ENCODE data around the gene SIPA1L3. TPM values are rescaled to one million over a fixed set of nuclear protein-coding genes. Genes with fewer than 3 reads are reported as not detected.

The SIPA1L3 gene
- polyA plus RNA-seq, 2 of the 4 experiments (the other 2 are of a cell fraction), result 28.9 to 50.6 TPM

GRCh38 chr19:38216785-38217641 lies 310.0 kb downstream of the SIPA1L3 start:
- TF ChIP-seq TP53 (CRISPR knock-in tag; IDR thresholded peaks at IDR 0.05) (no peak), POLR2A (IDR thresholded peaks at IDR 0.05; ENCODE audit: low read length) (no peak), CEBPB (IDR thresholded peaks at IDR 0.05) (no peak), HMGXB4 (CRISPR knock-in tag; IDR thresholded peaks at IDR 0.05; ENCODE audit: borderline replicate concordance) (no peak), EHMT2 (IDR thresholded peaks at IDR 0.05; ENCODE audit: low read depth) (no peak), SREBF2 (IDR thresholded peaks at IDR 0.05) (no peak), CHD4 (IDR thresholded peaks at IDR 0.05; ENCODE audit: borderline replicate concordance) (no peak), SMC3 (IDR thresholded peaks at IDR 0.05) (no peak), ZC3H11A (IDR thresholded peaks at IDR 0.05) (no peak), MAFK (IDR thresholded peaks at IDR 0.05; ENCODE audit: partially characterized antibody) (no peak), MAZ (IDR thresholded peaks at IDR 0.05; ENCODE audit: borderline replicate concordance, low read depth, low read length) (no peak), HDAC2 (IDR thresholded peaks at IDR 0.05) (no peak)
- TF ChIP-seq, protein P1, sequence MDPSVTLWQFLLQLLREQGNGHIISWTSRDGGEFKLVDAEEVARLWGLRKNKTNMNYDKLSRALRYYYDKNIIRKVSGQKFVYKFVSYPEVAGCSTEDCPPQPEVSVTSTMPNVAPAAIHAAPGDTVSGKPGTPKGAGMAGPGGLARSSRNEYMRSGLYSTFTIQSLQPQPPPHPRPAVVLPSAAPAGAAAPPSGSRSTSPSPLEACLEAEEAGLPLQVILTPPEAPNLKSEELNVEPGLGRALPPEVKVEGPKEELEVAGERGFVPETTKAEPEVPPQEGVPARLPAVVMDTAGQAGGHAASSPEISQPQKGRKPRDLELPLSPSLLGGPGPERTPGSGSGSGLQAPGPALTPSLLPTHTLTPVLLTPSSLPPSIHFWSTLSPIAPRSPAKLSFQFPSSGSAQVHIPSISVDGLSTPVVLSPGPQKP (IDR thresholded peaks at IDR 0.05; ENCODE audit: low read depth, low read length), result no peak
- no peak for DNase-seq (ENCODE audit: low read depth in 1 of 2, low spot score in 1 of 2)
- Histone ChIP-seq H3K4me1 (peaks cover 3% of the 10 kb centered on the region; the same call in 1 of the 3 replicates), H3K4me2 (no peak overlapping the region), H3K27ac (no peak overlapping the region), H3K4me3 (no peak overlapping the region), H3K9me3 (no peaks in the 10 kb centered on the region)
- 74% methylated on average over 26 of the region's 26 CpGs for WGBS (ENCODE audit: missing lambda C conversion rate)
- no peak for FAIRE-seq
- ATAC-seq, result 0 out of 6 replicates have a peak, but pooled peaks of 1 of the 2 experiments have one; percentile 1
- ChIA-PET POLR2A (interaction anchor here (0.6 kb wide), 1 partner anchor 228 kb away, joined by 3 read pairs; no protein-coding TSS in a partner anchor), CTCF (interaction anchor here (0.5 to 4.0 kb wide), 12 partner anchors 8 to 319 kb away, joined by 3 to 20 read pairs (median 4); partner anchors contain the start of gene SIPA1L3)

GRCh38 chr19:38218204-38218603 lies 311.2 kb downstream of the SIPA1L3 start:
- H3K4me2 ChIP-seq, result no peak overlapping the region
- no peak overlapping the region for H3K4me3 ChIP-seq
- 88% methylated on average over 3 of the region's 3 CpGs for WGBS (ENCODE audit: missing lambda C conversion rate)
- no peak overlapping the region for H3K27ac ChIP-seq
- peak; percentile 28 for FAIRE-seq
- H3K9me3 ChIP-seq, result no peaks in the 10 kb centered on the region
- no peak for DNase-seq (ENCODE audit: low read depth in 1 of 2, low spot score in 1 of 2)
- CTCF ChIA-PET, result interaction anchor here (0.9 to 3.0 kb wide), 7 partner anchors 9 to 311 kb away, joined by 3 to 15 read pairs (median 4); partner anchors contain the start of gene SIPA1L3
- no peaks in the 10 kb centered on the region; the same call in 2 of the 3 replicates for H3K4me1 ChIP-seq
- no peak for ATAC-seq
- no peak for TF ChIP-seq JUNB (IDR thresholded peaks at IDR 0.05)
- TF ChIP-seq KDM1A (IDR thresholded peaks at IDR 0.05; ENCODE audit: low read depth), result peak; percentile 89; the same call in 1 of the 2 replicates
- TF ChIP-seq RCOR1 (IDR thresholded peaks at IDR 0.05; ENCODE audit: low read depth, low read length), result peak; percentile 63; the same call in 1 of the 2 replicates
- POLR2A ChIA-PET, result no interaction called here

- ATAC-seq (no peak), FAIRE-seq (no peak), DNase-seq (ENCODE audit: low read depth in 1 of 2, low spot score in 1 of 2) (no peak)
- H3K9me3 ChIP-seq, result no peaks in the 10 kb centered on the region
- POLR2A ChIA-PET, result no interaction called here
- no peak overlapping the region for H3K27ac ChIP-seq
- H3K4me1 ChIP-seq, result 0 out of 3 replicates have a peak, but pooled peaks cover 3% of the 10 kb centered on the region
- CTCF ChIA-PET, result interaction anchor here (0.9 to 4.4 kb wide), 4 partner anchors 14 to 317 kb away, joined by 3 to 23 read pairs (median 4); no protein-coding TSS in a partner anchor
- H3K4me3 ChIP-seq, result no peak overlapping the region
- H3K4me2 ChIP-seq, result no peak overlapping the region
- WGBS (ENCODE audit: missing lambda C conversion rate), result 88% methylated on average over 10 of the region's 10 CpGs
- TF ChIP-seq SMC3 (IDR thresholded peaks at IDR 0.05) (no peak), RFX5 (IDR thresholded peaks at IDR 0.05) (no peak), ESRRA (IDR thresholded peaks at IDR 0.05; ENCODE audit: borderline replicate concordance, low read length) (no peak), CBX8 (IDR thresholded peaks at IDR 0.05) (no peak), GATA3 (IDR thresholded peaks at IDR 0.05; ENCODE audit: borderline replicate concordance) (no peak), FOSB (CRISPR knock-in tag; IDR thresholded peaks at IDR 0.05) (no peak), EHMT2 (IDR thresholded peaks at IDR 0.05; ENCODE audit: low read depth) (no peak), TFCP2L1 (CRISPR knock-in tag; IDR thresholded peaks at IDR 0.05) (no peak), NR3C1 (IDR thresholded peaks at IDR 0.05) (no peak), HOXA7 (CRISPR knock-in tag; IDR thresholded peaks at IDR 0.05) (no peak), ZSCAN20 (CRISPR knock-in tag; IDR thresholded peaks at IDR 0.05) (no peak), KDM1A (IDR thresholded peaks at IDR 0.05; ENCODE audit: low read depth) (no peak)
- TF ChIP-seq, protein P2, sequence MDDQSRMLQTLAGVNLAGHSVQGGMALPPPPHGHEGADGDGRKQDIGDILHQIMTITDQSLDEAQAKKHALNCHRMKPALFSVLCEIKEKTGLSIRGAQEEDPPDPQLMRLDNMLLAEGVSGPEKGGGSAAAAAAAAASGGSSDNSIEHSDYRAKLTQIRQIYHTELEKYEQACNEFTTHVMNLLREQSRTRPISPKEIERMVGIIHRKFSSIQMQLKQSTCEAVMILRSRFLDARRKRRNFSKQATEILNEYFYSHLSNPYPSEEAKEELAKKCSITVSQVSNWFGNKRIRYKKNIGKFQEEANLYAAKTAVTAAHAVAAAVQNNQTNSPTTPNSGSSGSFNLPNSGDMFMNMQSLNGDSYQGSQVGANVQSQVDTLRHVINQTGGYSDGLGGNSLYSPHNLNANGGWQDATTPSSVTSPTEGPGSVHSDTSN (IDR thresholded peaks at IDR 0.05), result no peak
- TF ChIP-seq, protein P3, sequence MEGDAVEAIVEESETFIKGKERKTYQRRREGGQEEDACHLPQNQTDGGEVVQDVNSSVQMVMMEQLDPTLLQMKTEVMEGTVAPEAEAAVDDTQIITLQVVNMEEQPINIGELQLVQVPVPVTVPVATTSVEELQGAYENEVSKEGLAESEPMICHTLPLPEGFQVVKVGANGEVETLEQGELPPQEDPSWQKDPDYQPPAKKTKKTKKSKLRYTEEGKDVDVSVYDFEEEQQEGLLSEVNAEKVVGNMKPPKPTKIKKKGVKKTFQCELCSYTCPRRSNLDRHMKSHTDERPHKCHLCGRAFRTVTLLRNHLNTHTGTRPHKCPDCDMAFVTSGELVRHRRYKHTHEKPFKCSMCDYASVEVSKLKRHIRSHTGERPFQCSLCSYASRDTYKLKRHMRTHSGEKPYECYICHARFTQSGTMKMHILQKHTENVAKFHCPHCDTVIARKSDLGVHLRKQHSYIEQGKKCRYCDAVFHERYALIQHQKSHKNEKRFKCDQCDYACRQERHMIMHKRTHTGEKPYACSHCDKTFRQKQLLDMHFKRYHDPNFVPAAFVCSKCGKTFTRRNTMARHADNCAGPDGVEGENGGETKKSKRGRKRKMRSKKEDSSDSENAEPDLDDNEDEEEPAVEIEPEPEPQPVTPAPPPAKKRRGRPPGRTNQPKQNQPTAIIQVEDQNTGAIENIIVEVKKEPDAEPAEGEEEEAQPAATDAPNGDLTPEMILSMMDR (IDR thresholded peaks at IDR 0.05), result no peak
- TF ChIP-seq, protein P1 (IDR thresholded peaks at IDR 0.05; ENCODE audit: low read depth, low read length), result no peak
These were observed 312.2 kb downstream of the SIPA1L3 start for GRCh38 chr19:38219221-38219620.
